A673 (cell line): ENCODE data around the gene TNC.

Experiments
- EZH2 ChIP-seq: fragments of 200-600 bp; sonication (generic); IDR thresholded peaks from 2 replicates; pipeline ENCODE4 v1.6.1; 2017; ENCODE audit warnings: borderline replicate concordance, low read depth, mild to moderate bottlenecking, mixed read lengths, antibody characterized with exemption, low read length; ENCODE audit not compliant: poor library complexity, severe bottlenecking
- TF ChIP-seq, protein P1 (sequence below): fragments of 300-800, 200-600 bp; sonication (generic); conservative IDR thresholded peaks from 2 replicates; pipeline ENCODE4 v1.5.1; 2017; ENCODE audit warnings: low read depth, mild to moderate bottlenecking, antibody characterized with exemption, low read length, moderate library complexity, mixed read lengths

DNA sequence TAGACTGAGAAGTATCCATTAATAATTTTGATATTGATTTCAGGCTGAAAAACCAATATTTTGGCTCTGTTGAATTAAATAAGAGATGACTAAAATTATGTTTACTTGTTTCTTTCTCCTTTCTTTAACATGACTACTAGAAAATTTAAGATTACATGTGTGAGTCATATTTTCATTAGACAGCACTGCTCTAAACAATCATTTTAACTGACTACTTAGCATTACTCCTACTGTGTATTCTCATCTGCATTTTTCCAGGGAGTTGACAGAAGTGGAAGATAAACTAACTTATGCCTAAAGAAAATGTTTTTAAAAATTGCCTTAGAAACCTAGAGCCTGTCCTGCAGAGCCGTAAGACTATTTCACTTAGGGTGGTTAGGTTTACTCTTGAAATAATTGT is 29.1 kb downstream of the TNC start:
- TF ChIP-seq, protein P1, sequence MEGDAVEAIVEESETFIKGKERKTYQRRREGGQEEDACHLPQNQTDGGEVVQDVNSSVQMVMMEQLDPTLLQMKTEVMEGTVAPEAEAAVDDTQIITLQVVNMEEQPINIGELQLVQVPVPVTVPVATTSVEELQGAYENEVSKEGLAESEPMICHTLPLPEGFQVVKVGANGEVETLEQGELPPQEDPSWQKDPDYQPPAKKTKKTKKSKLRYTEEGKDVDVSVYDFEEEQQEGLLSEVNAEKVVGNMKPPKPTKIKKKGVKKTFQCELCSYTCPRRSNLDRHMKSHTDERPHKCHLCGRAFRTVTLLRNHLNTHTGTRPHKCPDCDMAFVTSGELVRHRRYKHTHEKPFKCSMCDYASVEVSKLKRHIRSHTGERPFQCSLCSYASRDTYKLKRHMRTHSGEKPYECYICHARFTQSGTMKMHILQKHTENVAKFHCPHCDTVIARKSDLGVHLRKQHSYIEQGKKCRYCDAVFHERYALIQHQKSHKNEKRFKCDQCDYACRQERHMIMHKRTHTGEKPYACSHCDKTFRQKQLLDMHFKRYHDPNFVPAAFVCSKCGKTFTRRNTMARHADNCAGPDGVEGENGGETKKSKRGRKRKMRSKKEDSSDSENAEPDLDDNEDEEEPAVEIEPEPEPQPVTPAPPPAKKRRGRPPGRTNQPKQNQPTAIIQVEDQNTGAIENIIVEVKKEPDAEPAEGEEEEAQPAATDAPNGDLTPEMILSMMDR = no peak
- no peak for TF ChIP-seq EZH2
